Neuronal stem cell (in vitro differentiated cells): ENCODE results near the gene AKAP9.

Experiments used
- DNase-seq: peaks from one replicate; pipeline ENCODE4 v3.0.0-alpha.2; 2013; ENCODE audit warnings: low spot score
- H2AFZ ChIP-seq: one replicate; pipeline ENCODE4 v1.6.1; 2013; ENCODE audit warnings: mild to moderate bottlenecking, low read length, inconsistent platforms
- H2AK5ac ChIP-seq: 2 replicates; pipeline ENCODE4 v1.6.1; 2013; ENCODE audit warnings: low read depth, mild to moderate bottlenecking, inconsistent platforms, low read length, moderate library complexity, mixed read lengths
- H2BK120ac ChIP-seq: 2 replicates; pipeline ENCODE4 v1.6.1; 2013; ENCODE audit warnings: low read depth, mild to moderate bottlenecking, inconsistent platforms, low read length, moderate library complexity, mixed read lengths
- H2BK12ac ChIP-seq: one replicate; pipeline ENCODE4 v1.6.1; 2013; ENCODE audit warnings: low read length, inconsistent platforms
- H2BK15ac ChIP-seq: 2 replicates; pipeline ENCODE4 v1.6.1; 2013; ENCODE audit warnings: mild to moderate bottlenecking, low read length, inconsistent platforms, mixed read lengths
- H2BK5ac ChIP-seq: one replicate; pipeline ENCODE4 v1.6.1; 2013; ENCODE audit warnings: inconsistent platforms, mild to moderate bottlenecking, low read length, moderate library complexity
- H3K14ac ChIP-seq: one replicate; pipeline ENCODE4 v1.6.1; 2013; ENCODE audit warnings: low read length, inconsistent platforms
- H3K18ac ChIP-seq: 2 replicates; pipeline ENCODE4 v1.6.1; 2013; ENCODE audit warnings: low read length, inconsistent platforms
- H3K23ac ChIP-seq: 2 replicates; pipeline ENCODE4 v1.6.1; 2013; ENCODE audit warnings: low read depth, mild to moderate bottlenecking, mixed read lengths, low read length, inconsistent platforms; ENCODE audit not compliant: poor library complexity
- H3K27ac ChIP-seq: replicated peaks from 3 replicates; pipeline ENCODE4 v1.5.1; 2013; ENCODE audit warnings: low read length, inconsistent platforms
- H3K27me3 ChIP-seq, 3 experiments: 2 replicates each; pipeline ENCODE4 v1.6.1; 2013; ENCODE audit warnings: low read length in 3 of 3, mild to moderate bottlenecking in 2 of 3, inconsistent platforms in 1 of 3, low read depth in 1 of 3, mixed read lengths in 1 of 3, moderate library complexity in 1 of 3; ENCODE audit not compliant: control insufficient read depth in 3 of 3, insufficient read depth in 3 of 3
- H3K36me3 ChIP-seq, 2 donors: replicated peaks in 1 of 2; 2 replicates each; pipeline ENCODE4 v1.6.1; 2013; ENCODE audit warnings: low read length in 2 of 2; ENCODE audit not compliant: control insufficient read depth in 2 of 2, insufficient read depth in 2 of 2
- H3K4ac ChIP-seq: 2 replicates; pipeline ENCODE4 v1.6.1; 2013; ENCODE audit warnings: inconsistent platforms, mild to moderate bottlenecking, low read length, moderate library complexity
- H3K4me1 ChIP-seq, 2 donors: 1 replicate in 1 of 2; 2 replicates in 1 of 2; pipeline ENCODE4 v1.6.1; 2013; ENCODE audit warnings: low read length in 2 of 2, low read depth in 1 of 2; ENCODE audit not compliant: control insufficient read depth in 2 of 2, insufficient read depth in 1 of 2
- H3K4me2 ChIP-seq: one replicate; pipeline ENCODE4 v1.6.1; 2013; ENCODE audit warnings: mild to moderate bottlenecking, low read length, inconsistent platforms; ENCODE audit not compliant: insufficient read depth, poor library complexity, severe bottlenecking
- H3K4me3 ChIP-seq, 2 donors: 2 replicates each; pipeline ENCODE4 v1.5.1; 2013; ENCODE audit warnings: low read length in 2 of 2, mild to moderate bottlenecking in 2 of 2, inconsistent platforms in 1 of 2, moderate library complexity in 1 of 2
- H3K79me1 ChIP-seq: one replicate; pipeline ENCODE4 v1.6.1; 2013; ENCODE audit warnings: low read depth, mild to moderate bottlenecking, inconsistent platforms, low read length, moderate library complexity
- H3K9ac ChIP-seq: one replicate; pipeline ENCODE4 v1.6.1; 2013; ENCODE audit warnings: mild to moderate bottlenecking, low read depth, low read length, inconsistent platforms; ENCODE audit not compliant: poor library complexity
- H3K9me3 ChIP-seq, 2 donors: replicated peaks in 1 of 2; 2 replicates each; pipeline versions ENCODE3 to v1.6.1; 2013; ENCODE audit warnings: low read length in 2 of 2, mild to moderate bottlenecking in 2 of 2, inconsistent platforms in 1 of 2, low read depth in 1 of 2, mixed read lengths in 1 of 2, moderate library complexity in 1 of 2; ENCODE audit not compliant: control insufficient read depth in 2 of 2, insufficient read depth in 1 of 2
- H4K8ac ChIP-seq: one replicate; pipeline ENCODE4 v1.6.1; 2013; ENCODE audit warnings: low read depth, mild to moderate bottlenecking, inconsistent platforms, low read length, moderate library complexity
- H4K91ac ChIP-seq: one replicate; pipeline ENCODE4 v1.6.1; 2013; ENCODE audit warnings: low read length, low read depth, mild to moderate bottlenecking, inconsistent platforms; ENCODE audit not compliant: poor library complexity
- WGBS, 2 donors: extraction: QIAGEN DNeasy Blood & Tissue Kit; methylation state at CpG; one replicate each; pipeline ENCODE4 v1.1.7; 2013; ENCODE audit warnings: missing lambda C conversion rate in 2 of 2, mixed read lengths in 1 of 2; ENCODE audit not compliant: insufficient read length in 2 of 2, insufficient replicate concordance in 1 of 2; ENCODE audit errors: extremely low coverage in 2 of 2; 5-methylcytosine and 5-hydroxymethylcytosine counted together

The AKAP9 gene

GRCh38 chr7:92061154-92061553, 120.5 kb downstream of the AKAP9 start:
- Histone ChIP-seq H2BK15ac (no peak overlapping the region), H3K9me3 (no peaks in the 10 kb centered on the region), H3K27me3 (no peaks in the 10 kb centered on the region), H3K9ac (no peak overlapping the region), H2AK5ac (no peak overlapping the region), H2BK120ac (no peak overlapping the region), H3K14ac (no peak overlapping the region), H3K18ac (no peak overlapping the region), H3K4me3 (no peak overlapping the region), H3K27ac (no peak overlapping the region), H4K8ac (no peak overlapping the region), H2AFZ (no peak overlapping the region), H4K91ac (no peak overlapping the region), H3K4me2 (no peak overlapping the region), H3K4me1 (peaks cover 0 to 8% of the 10 kb centered on the region in 2 donors), H2BK5ac (no peak overlapping the region), H3K23ac (no peak overlapping the region), H3K79me1 (no peaks in the 10 kb centered on the region), H2BK12ac (no peak overlapping the region), H3K36me3 (peaks cover 0 to 44% of the 10 kb centered on the region in 2 donors), H3K4ac (no peak overlapping the region)
- WGBS, 2 donors = no CpG with 5 or more reads among the region's 5 CpGs
- DNase-seq = no peak

- no CpG with 5 or more reads among the region's 2 CpGs for WGBS, 2 donors
- no peak overlapping the region for H2BK15ac ChIP-seq
- H3K4me2 ChIP-seq = no peak overlapping the region
- no peak overlapping the region for H4K91ac ChIP-seq
- no peak overlapping the region for H3K4me3 ChIP-seq
- no peak overlapping the region for H2BK12ac ChIP-seq
- H3K27me3 ChIP-seq = no peaks in the 10 kb centered on the region
- no peak for DNase-seq
- no peak overlapping the region for H3K27ac ChIP-seq
- H3K18ac ChIP-seq = no peak overlapping the region
- no peak overlapping the region for H2AFZ ChIP-seq
- H2BK120ac ChIP-seq = no peak overlapping the region
- H3K79me1 ChIP-seq = no peaks in the 10 kb centered on the region
- H3K14ac ChIP-seq = no peak overlapping the region
- no peak overlapping the region for H4K8ac ChIP-seq
- no peak overlapping the region for H2BK5ac ChIP-seq
- H2AK5ac ChIP-seq = no peak overlapping the region
- no peak overlapping the region for H3K4ac ChIP-seq
- H3K36me3 ChIP-seq = peaks cover 2 to 72% of the 10 kb centered on the region in 2 donors
- H3K4me1 ChIP-seq = no peaks in the 10 kb centered on the region
- no peak overlapping the region for H3K23ac ChIP-seq
- no peak overlapping the region for H3K9ac ChIP-seq
- H3K9me3 ChIP-seq = no peaks in the 10 kb centered on the region
These were observed 123.9 kb downstream of the AKAP9 start for GRCh38 chr7:92064438-92065029.

DNA sequence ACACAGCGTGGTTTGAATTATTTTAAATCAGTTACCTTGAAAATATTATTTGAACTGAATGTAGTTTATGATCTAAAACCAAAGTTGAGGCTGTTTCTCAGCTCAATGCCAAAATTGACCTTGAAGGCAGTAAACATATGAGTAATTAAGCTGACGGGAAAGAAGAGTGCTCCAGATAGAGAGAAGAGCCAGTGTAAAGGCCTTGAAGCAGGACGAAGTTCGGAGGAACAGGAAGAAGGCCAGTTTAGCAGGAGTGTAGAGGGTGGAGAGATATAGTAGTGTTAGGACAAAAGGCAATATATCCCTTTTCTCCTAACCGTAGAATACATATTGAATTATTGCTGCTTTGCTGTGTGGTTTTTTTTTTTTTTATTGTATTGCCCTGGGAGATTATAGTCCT, 130.4 kb downstream of the AKAP9 start:
- H3K4me1 ChIP-seq = no peaks in the 10 kb centered on the region
- DNase-seq = no peak
- H3K9me3 ChIP-seq = peaks cover 0 to 2% of the 10 kb centered on the region in 2 donors
- no peak overlapping the region for H2AK5ac ChIP-seq
- H2BK15ac ChIP-seq = no peak overlapping the region
- no peak overlapping the region for H2BK12ac ChIP-seq
- H3K4ac ChIP-seq = no peak overlapping the region
- no CpG with 5 or more reads among the region's 5 CpGs for WGBS, 2 donors
- no peak overlapping the region for H2AFZ ChIP-seq
- no peak overlapping the region for H3K27ac ChIP-seq
- H2BK5ac ChIP-seq = no peak overlapping the region
- peaks cover 4 to 81% of the 10 kb centered on the region in 2 donors for H3K36me3 ChIP-seq
- H3K9ac ChIP-seq = no peak overlapping the region
- no peak overlapping the region for H3K23ac ChIP-seq
- H3K14ac ChIP-seq = no peak overlapping the region
- H3K27me3 ChIP-seq = no peaks in the 10 kb centered on the region
- no peak overlapping the region for H2BK120ac ChIP-seq
- no peak overlapping the region for H4K8ac ChIP-seq
- no peak overlapping the region for H4K91ac ChIP-seq
- no peak overlapping the region for H3K4me3 ChIP-seq
- no peaks in the 10 kb centered on the region for H3K79me1 ChIP-seq
- H3K18ac ChIP-seq = no peak overlapping the region
- H3K4me2 ChIP-seq = no peak overlapping the region

DNA sequence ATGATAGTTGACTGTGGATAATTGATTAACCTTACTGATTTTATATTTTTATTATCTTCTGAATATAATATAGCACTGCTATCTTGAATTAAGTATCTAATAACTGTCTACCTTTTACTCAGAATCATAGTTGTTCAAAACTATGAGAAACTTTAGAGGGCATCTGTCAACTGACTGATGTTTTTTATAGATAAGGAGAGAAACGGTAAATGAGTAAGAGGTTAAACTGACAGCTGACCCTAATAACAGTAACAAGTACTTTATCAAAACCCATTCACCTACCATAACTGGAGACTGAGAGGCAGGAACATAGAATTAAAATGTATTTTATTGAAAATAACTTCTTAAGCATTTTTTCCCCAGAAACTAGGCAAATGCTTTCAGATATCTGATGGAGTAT, 131.5 kb downstream of the AKAP9 start:
- no peak for DNase-seq

More for the DNA sequence above, 131.5 kb downstream of the AKAP9 start:
- Histone ChIP-seq H2AK5ac (no peak overlapping the region), H3K4me3 (no peak overlapping the region), H4K8ac (no peak overlapping the region), H4K91ac (no peak overlapping the region), H3K9ac (no peak overlapping the region), H3K36me3 (peaks cover 4 to 79% of the 10 kb centered on the region in 2 donors), H3K27ac (no peak overlapping the region), H3K4me2 (no peak overlapping the region), H2BK5ac (no peak overlapping the region), H3K9me3 (peaks cover 0 to 2% of the 10 kb centered on the region in 2 donors), H2BK15ac (no peak overlapping the region), H3K4ac (no peak overlapping the region), H3K79me1 (no peaks in the 10 kb centered on the region), H3K14ac (no peak overlapping the region), H3K4me1 (no peaks in the 10 kb centered on the region), H2BK12ac (no peak overlapping the region), H2AFZ (no peak overlapping the region), H3K18ac (no peak overlapping the region), H3K27me3 (no peaks in the 10 kb centered on the region), H3K23ac (no peak overlapping the region), H2BK120ac (no peak overlapping the region)
- WGBS, 2 donors = no CpG with 5 or more reads among the region's 1 CpG
